ENCODE results near the gene TENM3.

TENM3 gene

DNA sequence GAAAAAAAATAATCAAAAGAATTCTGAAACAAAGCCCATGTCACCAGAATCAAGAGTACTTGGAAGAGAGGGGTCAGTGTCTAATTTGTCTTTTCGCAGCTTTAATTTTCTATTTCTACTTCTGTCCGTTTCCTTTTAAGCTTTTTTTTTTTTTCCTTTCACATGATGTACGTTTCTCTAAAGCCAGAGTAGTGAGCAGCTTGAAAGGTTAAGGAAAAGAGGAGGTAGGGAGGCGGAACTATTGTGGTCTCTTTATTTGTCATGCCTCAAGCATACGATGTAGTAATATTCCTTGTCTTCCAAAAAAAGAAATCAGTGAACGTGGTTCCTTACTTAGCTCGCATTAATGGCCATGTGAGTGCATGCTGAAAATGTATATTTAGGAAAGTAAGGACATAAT is 311.5 kb downstream of the TENM3 start:
- TF ChIP-seq, protein P1, sequence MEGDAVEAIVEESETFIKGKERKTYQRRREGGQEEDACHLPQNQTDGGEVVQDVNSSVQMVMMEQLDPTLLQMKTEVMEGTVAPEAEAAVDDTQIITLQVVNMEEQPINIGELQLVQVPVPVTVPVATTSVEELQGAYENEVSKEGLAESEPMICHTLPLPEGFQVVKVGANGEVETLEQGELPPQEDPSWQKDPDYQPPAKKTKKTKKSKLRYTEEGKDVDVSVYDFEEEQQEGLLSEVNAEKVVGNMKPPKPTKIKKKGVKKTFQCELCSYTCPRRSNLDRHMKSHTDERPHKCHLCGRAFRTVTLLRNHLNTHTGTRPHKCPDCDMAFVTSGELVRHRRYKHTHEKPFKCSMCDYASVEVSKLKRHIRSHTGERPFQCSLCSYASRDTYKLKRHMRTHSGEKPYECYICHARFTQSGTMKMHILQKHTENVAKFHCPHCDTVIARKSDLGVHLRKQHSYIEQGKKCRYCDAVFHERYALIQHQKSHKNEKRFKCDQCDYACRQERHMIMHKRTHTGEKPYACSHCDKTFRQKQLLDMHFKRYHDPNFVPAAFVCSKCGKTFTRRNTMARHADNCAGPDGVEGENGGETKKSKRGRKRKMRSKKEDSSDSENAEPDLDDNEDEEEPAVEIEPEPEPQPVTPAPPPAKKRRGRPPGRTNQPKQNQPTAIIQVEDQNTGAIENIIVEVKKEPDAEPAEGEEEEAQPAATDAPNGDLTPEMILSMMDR (IDR thresholded peaks at IDR 0.05; ENCODE audit: insufficient read depth, missing control alignments): no peak
- FAIRE-seq (peak; percentile 25), DNase-seq (ENCODE audit: insufficient read length, low spot score) (no peak)

DNA sequence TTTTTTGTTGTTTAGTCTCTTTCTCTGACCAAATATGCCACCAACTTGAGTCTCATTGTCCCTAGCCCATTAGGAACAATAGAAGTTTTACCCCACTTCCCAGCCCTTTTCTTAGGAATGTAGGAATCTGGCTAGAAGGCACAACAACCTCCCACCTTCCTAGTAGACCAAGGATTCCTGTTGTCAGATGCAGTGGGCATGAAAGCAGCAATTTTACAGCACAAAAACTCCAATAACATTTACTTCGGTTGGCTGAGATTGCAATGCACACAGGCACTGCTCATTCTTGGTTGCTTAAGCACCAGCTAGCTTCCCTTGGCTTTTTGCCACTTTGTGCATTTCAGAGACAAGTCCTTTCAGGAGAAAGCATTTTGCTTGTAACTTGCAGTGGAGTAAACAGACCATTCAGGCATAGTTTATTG is 312.8 kb downstream of the TENM3 start:
- FAIRE-seq (no peak), DNase-seq (ENCODE audit: insufficient read length, low spot score) (no peak)

DNA sequence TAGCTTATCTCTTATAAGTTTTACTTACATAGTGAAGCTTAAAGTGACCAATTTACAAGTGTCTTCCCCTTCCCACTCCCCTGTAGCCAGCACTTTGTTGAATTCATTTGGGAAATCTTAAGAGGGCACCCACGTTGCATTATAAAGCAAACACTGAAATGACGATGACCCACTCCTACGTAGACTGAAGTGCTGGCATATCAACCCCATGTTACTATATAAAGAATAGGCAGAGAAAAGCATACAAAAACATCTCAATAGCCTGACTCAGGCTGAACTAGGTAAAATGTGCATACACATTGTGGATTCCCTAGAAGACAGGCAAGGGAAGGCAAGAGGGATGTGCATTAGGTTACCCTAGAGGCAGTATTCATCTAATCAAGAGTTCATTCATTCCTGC is 313.4 kb downstream of the TENM3 start:
- DNase-seq (ENCODE audit: insufficient read length, low spot score) (no peak), FAIRE-seq (no peak)
- TF ChIP-seq, protein P1 (IDR thresholded peaks at IDR 0.05; ENCODE audit: insufficient read depth, missing control alignments): no peak

More for the DNA sequence above, 312.8 kb downstream of the TENM3 start:
- TF ChIP-seq, protein P1 (IDR thresholded peaks at IDR 0.05; ENCODE audit: insufficient read depth, missing control alignments): no peak

DNA sequence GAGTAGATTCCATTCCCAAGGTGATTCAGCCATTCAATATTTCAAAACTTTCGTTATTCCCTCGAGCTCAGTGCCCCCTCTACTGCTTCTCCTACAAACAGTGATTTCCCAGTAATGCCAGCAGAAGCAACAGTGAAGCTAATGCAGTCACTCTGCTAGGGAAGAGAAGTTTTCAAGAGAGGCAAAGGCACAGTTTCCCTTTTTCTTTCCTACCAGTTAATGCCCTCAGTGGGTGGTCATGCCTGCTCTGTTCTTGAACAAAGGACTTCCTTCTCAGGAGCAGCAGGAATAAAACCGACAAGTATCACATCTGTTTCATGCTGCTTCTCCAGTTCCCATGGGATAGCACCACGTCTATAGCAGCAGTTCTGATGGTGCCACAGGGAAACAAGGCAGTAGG is 317.2 kb downstream of the TENM3 start:
- TF ChIP-seq, protein P1 (IDR thresholded peaks at IDR 0.05; ENCODE audit: insufficient read depth, missing control alignments): peak; percentile 40
- DNase-seq (ENCODE audit: insufficient read length, low spot score): no peak
- FAIRE-seq: no peak

DNA sequence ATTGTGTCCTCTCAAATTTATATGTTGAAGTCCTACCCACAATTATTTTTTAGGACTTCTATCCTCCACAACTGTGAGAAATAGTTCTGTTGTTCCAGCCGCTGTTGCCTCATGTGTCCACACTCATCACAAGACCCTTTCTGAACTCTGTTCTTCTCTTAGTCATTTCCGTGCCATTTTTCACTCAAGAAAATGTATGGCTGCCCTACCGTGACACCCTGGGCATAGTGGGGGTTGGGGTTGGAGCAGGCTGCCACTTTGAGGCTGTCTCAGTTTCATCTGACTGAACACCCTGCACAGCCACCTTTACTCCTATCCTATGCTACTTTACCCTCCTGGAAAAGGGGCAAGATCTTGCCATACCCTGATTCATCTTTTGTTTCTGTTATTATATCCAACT is 319.1 kb downstream of the TENM3 start:
- TF ChIP-seq, protein P1 (IDR thresholded peaks at IDR 0.05; ENCODE audit: insufficient read depth, missing control alignments): no peak
- DNase-seq (ENCODE audit: insufficient read length, low spot score) (no peak), FAIRE-seq (no peak)

DNA sequence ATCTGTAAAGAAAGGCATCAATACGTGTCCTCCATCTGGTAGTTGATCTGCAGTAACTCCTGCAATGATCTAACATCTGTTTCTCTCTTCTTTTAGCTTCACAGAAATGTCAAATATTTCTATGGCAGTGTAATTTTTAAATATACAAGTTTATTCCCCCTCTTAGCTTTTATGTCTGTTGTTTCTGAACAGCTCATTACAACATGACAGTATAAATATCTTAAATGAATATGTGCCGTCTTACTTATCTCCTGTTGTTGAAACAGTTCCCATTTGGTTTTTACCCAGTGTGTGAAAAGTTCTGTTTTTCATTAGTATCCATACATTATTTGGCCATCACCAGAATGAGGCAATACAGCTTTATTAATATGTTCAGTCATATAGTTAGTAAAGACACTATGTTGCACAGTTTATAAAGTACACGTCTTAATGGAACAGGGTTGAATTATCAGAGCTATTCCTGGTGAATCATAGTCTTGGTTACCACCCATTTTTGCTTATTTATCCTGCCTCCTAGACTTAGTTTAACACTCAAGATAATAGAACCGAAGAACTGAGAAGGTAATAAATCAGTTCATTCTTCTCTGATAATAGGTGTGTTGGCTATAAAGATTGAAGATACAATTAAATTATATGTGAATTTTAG is 321.6 kb downstream of the TENM3 start:
- TF ChIP-seq, protein P1 (IDR thresholded peaks at IDR 0.05; ENCODE audit: insufficient read depth, missing control alignments): no peak
- DNase-seq (ENCODE audit: insufficient read length, low spot score) (no peak), FAIRE-seq (no peak)

DNA sequence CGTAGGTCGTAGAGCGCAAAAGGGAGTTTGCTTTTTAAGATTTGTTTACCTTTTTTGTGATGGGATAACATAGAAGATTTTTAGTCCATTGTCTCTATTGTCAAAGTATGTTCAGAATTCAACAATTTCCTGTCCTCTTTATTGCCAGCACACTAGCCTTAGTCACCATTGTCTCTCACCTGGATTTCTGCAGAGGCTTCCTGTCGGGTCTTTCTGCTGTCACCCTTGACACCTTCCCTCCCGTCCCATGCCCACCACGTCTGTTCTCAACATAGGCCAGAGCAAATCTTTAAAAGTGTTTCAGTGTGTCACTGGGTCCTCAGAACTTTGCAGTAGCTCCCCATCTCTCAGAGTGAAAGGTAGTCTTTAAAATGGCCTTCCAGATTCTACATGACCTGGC is 323.9 kb downstream of the TENM3 start:
- DNase-seq (ENCODE audit: insufficient read length, low spot score): no peak
- TF ChIP-seq, protein P1 (IDR thresholded peaks at IDR 0.05; ENCODE audit: insufficient read depth, missing control alignments): no peak
- no peak for FAIRE-seq

All from D721Med (cell line).